Measurements from ENCODE around the gene BRWD1.

GRCh38 chr21:39186676-39187075 lies 126.8 kb downstream of the BRWD1 start:
- TF ChIP-seq EZH2 (IDR thresholded peaks at IDR 0.05; ENCODE audit: borderline replicate concordance, low read depth, low read length, severe bottlenecking) (no peak), CTCF (IDR thresholded peaks at IDR 0.05; ENCODE audit: borderline replicate concordance, extremely low read depth, low read length, poor library complexity, severe bottlenecking) (no peak)
